SKM-1 (cell line): Measurements from ENCODE around the gene UBA6.
"Not testable (repeated sequence)": the region's sequence is repeated elsewhere in the genome, so short reads cannot be mapped to it uniquely, and the experiment has no call there.

Source experiments
- DNase-seq: peaks from one replicate; lab custom pipeline; 2025; ENCODE audit not compliant: unreplicated experiment; lab: John Stamatoyannopoulos, UW

UBA6 gene

DNA sequence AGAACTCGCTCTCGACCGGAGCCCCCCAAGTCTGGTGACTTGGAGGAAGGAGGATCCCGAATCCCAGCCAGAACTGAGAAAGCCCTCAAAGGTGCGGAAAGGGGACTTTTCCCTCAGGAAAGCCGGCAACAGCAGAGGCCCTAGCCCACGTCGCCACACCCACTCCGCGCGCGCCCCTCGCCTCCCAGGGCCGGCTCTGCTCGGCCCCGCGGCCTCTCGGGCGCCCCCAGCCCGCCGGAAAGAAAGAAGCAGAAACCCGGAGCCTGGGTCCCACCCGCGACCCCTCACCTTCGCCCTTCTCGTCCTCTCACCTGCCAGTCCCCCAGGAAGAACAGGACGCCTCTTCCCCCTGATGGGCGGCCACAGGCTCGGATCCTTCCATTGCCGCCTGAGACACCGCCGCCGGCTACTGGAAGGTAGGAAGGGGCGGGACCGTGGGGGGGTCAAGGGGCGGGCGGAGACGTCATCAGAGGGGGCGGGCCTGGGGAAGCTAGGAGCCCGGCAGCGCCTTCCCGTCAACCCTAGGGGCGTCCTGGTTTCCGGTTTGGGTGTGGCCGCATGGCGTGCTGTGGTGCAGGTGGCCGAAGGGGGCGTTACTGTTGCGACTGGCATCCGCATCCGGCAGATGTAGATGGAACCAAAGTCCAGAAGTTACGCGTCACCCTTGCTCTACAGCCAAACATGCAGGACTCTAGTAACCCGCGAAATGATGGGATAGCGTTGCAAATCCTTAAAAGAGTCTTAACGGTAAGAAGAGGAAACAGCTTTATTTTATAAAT lies at the start of gene UBA6:
UBA6 (minus strand) TSS at position 418 of the 779 bp plus-strand sequence; CDS start at position 382, 36 bp downstream.
- peak; percentile 88 for DNase-seq

DNA sequence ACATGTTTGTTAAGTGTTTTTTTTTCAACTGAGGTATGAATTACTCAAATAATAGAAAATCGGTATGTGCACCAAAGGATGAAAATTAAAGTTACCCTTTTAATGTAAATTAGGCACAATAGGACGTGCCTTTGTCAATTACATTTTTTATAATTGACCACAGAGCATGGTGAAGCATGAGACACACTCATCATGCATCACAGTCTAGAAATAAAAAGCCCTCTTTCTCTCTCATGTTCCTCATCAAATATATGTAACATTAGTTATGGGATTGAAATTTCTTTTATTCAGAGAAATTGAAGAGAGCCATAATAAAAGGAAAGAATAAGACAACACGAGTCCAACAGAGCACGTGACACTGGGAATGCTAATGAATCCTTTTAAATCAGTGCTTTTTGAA lies 49.7 kb upstream of the UBA6 start:
- no peak for DNase-seq

DNA sequence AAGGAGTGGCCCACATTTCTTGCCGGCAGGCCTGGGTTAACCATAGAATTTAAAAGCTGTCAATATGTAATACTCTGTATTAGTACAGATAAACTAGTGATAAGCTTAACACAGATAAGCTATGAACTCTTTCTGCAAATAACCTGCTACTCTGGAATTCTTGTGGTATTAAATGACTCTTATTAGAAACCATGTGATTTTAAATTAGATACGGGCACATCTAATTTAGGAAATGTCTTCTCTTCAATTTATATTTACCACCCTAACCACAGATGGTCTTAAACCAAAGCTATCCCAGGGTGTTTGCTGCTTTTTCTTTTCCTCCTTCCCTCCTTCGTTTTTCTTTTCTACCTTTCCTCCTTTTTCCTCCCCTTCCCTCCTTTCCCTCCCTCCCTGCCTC lies 48.3 kb upstream of the UBA6 start:
- no peak for DNase-seq

DNA sequence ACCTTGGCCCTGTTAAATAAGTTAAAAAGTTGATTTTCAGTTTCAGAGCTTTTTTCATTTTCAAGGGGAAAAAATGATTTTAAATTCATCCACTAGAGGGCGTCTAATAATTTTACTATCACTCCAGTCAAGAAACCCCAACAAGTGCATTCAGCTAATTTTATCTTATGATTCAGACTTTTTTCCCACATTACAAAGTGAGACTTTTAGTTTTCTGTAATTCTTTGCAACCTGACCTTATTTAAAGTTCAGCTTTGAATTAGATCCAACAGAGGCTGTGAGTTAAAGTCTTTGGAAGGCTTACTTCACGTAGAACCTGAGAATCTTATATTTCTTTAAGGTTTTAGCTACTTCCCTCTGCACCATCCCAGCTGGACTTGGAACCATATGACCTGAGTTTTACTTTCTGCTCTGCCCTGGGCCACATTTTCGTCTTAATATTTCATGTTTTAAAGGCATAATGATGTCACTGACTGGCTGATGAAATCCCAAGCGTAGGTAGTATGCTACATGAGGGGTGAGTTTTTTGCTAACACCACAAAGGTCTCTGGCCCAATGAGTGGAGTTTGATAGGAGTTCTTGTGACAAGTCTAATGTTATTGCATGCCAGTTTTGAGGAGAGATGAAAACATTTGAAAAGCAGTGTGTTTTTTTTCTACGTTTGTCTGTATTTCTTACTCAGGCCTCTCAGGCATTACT lies 46.0 kb upstream of the UBA6 start:
- peak; percentile 10 for DNase-seq

DNA sequence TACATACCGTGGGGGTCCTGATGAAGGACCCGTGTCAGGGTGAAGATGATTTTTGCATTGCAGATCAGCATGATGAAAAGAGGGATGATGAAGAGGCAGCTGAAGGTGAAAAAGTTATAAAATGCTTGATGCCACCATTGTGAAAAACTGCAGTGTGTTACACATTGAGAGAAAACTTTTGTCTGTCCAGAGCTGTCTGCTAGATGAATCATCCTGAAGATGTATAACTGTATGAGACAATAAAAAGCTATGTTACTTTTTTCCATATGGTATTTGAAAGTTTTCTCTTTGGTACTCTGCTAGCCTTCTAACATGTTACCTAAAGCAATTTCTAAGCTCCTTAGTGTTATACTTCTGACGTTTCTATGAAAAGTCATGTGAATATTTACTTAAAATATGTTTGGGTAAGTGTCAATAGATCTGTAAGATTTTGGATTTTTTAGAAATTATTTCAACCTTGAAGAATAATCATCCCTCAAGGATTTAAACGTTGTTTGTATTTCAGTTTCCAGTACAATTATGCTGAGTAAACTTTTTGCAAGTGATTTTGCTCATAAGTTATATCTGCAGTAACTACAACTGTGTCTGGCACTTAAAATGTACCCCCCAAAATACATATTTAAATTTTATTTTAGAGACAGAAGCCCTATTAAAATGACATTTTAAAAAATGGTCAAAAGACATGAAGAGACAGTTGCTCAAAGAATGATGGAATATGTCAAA lies 43.8 kb upstream of the UBA6 start:
- no peak for DNase-seq

DNA sequence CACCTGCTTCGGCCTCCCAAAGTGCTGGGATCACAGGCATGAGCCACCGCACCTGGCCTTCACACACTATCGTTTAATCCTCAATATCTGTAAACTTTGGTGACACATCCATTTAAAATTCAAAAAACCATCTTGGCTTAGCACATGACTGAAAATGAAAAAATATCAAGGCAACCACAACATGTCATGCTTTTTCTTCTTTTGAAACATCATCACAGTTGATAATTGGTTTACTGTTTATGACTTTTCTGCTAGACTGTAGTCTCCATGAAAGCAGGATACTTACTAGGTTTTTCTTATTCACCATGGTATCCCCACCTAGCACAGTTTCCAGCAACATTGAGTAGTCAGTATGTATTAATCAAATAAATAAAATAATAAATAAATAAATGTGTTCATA lies 42.2 kb upstream of the UBA6 start:
- DNase-seq, result no peak

DNA sequence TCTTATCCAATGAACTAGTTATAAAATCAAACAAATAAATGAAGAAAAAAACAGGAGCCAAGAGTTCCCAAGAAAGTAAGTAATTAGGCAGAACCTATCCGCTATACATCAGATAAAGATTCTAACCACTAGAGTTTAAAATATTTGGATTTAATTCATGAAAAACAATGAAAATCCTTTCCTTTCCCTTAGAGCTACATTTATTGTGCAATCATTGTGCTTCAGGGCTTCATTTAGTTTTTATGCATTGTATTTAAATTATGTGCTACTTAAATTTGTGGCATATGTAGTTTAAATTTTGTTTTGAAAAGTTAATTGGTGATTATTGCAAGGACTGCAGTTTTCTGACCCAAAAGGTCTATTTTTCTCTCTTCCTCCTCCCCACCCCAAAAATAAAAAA lies 35.3 kb upstream of the UBA6 start:
- no peak for DNase-seq

DNA sequence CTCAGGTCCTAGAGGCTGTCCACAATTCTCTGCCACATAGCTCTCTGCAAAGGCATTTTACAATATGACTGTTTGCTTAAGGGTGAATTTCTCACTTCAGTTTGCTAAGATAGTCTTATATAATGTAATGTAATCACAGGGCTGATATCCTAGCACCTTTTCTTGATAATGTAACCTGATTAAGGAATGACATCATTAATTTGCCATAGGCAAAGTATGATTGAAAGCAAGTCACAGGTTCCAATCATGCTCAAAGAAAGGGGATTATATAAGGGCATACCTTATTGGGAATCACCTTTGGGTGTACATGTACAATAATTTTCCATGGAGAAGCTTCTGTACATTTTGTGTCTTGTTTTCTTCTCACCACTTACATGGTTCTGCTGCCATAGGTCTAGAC lies 34.4 kb upstream of the UBA6 start:
- DNase-seq, result no peak

DNA sequence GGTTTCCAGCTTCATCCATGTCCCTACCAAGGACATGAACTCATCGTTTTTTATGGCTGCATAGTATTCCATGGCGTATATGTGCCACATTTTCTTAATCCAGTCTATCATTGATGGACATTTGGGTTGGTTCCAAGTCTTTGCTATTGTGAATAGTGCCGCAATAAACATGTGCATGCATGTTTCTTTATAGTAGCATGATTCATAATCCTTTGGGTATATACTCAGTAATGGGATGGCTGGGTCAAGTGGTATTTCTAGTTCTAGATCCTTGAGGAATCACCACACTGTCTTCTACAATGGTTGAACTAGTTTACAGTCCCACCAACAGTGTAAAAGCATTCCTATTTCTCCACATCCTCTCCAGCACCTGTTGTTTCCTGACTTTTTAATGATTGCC lies 29.6 kb upstream of the UBA6 start:
- DNase-seq, result not testable (repeated sequence)

- DNase-seq, result no peak
Measured at GRCh38 chr4:67727124-67727850, 26.3 kb upstream of the UBA6 start.

DNA sequence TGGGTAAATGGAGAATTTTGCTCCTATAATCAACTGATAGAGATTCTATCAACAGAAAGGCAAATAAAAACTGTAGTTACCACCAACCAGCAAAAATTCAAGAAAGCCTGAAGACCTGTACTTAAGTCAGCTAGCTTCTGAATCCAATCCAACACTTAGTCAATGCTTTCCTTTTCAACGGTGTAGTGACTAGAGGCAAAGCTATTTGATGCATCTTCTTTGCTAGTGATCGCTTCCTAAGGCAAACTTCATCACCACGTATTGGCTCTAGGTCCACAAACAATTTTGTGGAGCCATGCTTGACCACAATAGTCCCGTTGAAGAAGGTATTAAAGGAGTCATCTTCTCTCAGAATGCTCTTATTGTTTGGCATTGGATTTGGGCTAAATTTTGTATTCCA lies 25.0 kb upstream of the UBA6 start:
- DNase-seq, result no peak

- DNase-seq, result no peak
Measured at GRCh38 chr4:67725132-67725531, 24.2 kb upstream of the UBA6 start.

- DNase-seq, result no peak
Measured at GRCh38 chr4:67723949-67724348, 23.0 kb upstream of the UBA6 start.

GRCh38 chr4:67723341-67723740 lies 22.4 kb upstream of the UBA6 start:
- DNase-seq, result no peak

DNA sequence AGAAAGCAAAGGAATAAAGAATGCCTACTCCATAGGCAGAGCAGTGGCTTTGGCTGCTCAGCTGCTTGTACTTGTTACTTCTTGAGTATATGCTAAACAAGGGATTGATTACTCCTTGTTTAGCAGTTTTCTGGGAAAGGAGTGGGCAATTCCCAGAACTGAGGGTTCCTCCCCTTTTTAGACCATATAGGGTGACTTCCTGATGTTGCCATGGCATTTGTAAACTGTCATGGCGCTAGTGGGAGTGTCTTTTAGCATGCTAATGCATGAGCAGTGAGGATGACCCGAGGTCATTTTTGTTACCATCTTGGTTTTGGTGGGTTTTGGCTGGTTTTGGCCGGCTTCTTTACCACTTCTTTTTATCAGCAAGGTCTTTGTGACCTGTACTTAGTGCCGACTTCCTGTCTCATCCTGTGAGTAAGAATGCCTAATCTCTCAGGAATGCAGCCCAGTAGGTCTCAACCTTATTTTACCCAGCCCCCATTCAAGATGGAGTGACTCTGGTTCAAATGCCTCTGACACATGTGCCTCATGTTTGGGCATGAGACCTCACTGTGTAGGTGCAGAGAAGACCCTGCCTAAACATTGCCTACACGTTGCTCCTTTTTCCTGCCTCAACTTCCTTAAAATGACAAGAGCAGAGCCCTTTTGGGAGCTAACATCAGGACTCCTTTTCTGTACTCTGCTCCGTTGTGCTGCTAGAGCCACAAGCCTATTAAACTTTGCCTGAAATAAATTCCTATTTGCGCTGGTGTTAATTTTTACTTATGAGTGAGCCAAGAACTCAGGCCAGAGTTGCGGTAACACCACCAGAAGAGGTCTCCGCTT lies 21.0 kb upstream of the UBA6 start:
- DNase-seq, result no peak

DNA sequence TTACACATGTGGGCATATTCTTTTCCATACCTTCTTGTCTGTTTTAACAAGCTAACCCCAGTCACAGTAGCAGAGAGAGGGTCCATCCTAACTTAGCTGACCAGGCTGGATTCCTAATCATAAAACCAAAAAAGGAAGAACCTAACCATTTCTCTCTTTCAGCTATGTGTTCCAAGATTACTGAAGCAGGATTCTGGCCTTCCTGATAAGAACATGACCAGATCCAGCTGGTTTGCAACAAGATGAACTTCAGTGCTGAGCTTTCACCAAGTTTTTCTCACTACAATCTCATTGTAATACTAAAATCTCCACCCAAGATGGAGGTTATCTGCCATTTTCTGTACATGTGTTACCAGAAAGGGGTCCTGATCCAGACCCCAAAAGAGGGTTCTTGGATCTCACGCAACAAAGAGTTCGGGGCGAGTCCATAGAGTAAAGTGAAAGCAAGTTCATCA lies 20.4 kb upstream of the UBA6 start:
- DNase-seq, result no peak

DNA sequence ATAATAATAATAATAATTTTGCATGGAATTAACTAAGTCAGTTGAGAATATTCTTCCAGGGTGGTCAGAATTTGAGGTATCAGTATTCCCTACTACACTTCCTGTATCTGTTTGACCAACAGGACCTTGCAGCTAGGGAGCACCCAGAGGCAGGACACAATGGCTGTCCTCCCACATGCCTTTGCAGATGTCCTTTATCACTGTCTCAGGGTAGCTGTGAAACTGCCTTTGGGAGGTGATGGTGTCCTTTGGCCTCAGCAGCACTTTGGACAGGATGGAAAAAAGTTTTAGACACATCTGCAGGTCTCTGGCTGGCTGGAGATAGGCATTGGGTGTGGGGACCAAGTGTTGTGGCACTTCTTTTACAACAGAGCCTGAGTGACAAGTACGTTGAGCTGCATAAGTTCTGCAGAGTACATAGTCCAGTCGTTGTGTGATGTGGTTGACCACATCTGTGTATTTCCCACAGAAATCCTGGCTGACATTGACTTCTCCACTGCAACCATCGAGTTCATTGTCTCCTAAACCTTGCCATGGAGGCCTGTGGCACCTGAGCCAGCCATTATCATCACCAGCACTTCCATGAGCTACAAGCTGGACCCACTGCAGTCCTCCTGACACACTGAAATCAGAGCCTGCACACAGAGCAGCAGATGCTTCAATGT lies 19.1 kb upstream of the UBA6 start:
- no peak for DNase-seq

DNA sequence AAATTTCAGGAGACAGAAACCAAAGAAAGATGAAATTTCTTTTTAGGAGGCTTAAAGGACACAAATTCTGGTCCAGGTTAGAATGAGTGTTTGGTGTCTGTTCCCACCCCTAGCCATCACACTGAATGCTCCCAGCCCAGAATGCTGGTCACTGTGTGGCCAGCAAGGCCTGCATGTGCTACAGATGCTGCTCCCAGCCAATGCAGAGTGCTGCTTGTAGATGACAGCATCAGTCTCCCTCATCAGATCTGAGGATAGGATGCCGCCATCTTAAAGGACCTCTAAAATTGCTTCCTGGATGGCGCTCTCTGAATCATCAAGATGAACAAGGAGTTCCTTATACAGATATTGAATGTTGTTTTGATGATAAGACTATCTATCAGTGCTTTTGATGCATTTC lies 17.9 kb upstream of the UBA6 start:
- DNase-seq, result no peak

DNA sequence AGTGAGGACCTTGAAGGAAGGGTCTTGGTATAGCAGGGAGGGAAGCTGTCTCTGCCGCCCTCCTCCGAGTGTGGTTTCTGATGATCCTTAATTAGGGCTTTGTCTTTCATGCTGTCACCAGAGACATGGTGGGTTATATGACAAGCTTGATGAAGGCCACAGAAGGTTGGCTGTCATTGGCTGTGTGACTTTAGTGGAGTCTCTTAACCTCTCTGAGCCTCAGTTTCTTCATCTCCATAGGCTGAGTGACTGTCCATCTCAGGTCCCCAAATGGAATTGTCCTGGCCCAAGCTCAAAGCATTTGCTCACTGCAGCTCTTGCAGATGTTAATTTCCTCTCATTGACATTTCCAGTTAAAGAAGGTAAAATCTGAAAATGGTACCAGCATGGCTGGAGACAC lies 16.6 kb upstream of the UBA6 start:
- no peak for DNase-seq

GRCh38 chr4:67714955-67715354 lies 14.0 kb upstream of the UBA6 start:
- no peak for DNase-seq
